Left ventricle myocardium inferior (tissue), 1 donor: ENCODE measurements around the gene KIF18B. TPM values are rescaled to one million over a fixed set of nuclear protein-coding genes. Genes with fewer than 3 reads are reported as not detected.

Source experiments
- DNase-seq: peaks from one replicate; pipeline ENCODE4 v3.0.0-alpha.2; 2020
- H3K27ac ChIP-seq: fragments of 200-600 bp; replicated peaks from 2 replicates; pipeline ENCODE4 v1.8.0; 2021
- H3K27me3 ChIP-seq: fragments of 200-600 bp; 2 replicates; pipeline ENCODE4 v1.8.0; 2021; ENCODE audit warnings: low read depth
- H3K36me3 ChIP-seq: fragments of 200-600 bp; 2 replicates; pipeline ENCODE4 v1.8.0; 2021
- H3K4me1 ChIP-seq: fragments of 200-600 bp; 2 replicates; pipeline ENCODE4 v1.8.0; 2021
- H3K4me3 ChIP-seq: fragments of 200-600 bp; 2 replicates; pipeline ENCODE4 v1.8.0; 2021; ENCODE audit warnings: mild to moderate bottlenecking, moderate library complexity
- H3K9me3 ChIP-seq: fragments of 200-600 bp; replicated peaks from 2 replicates; pipeline ENCODE4 v1.8.0; 2021
- intact Hi-C: fragments of 100-400 bp; cut with micrococcal nuclease; formaldehyde crosslinking; loops from one replicate; pipeline ENCODE4 v1.11.0; 2022
- total RNA-seq: library from RNA; stranded (reverse); fragmentation: NEBNext Ultra II Directional; extraction: Animal tissue kit (Norgen Biotek cat#: 25700); gene quantifications from one replicate; pipeline ENCODE4 v1.2.1, GENCODE V29; 2021
- TF ChIP-seq, protein P1 (sequence below): fragments of 200-600 bp; IDR thresholded peaks from 2 replicates; pipeline ENCODE4 v1.8.0; 2021; ENCODE audit warnings: antibody characterized with exemption, mild to moderate bottlenecking, borderline replicate concordance
- donor health status: DM: no; HTN: yes; CAD: no; lungs with severe emphysema.

KIF18B gene
- total RNA-seq, 1 donor from 2014 or later: 0.49 TPM

DNA sequence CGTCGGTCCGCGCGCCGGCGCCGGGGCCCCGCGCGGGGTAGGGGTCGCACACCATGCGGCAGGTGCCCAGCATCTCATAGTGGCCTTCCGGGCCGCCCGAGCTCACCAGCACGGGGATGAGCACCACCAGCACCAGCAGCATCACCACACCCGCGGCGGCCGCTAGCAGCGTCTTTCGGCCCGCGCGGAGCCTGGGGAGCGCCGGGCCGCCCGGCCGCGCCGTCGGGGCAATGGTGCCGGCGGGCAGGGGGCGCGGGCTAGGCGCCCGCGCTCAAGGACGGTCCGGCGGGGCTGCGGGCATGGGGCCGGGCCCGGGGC, 20.3 kb upstream of the KIF18B start:
- peak overlapping the region; percentile 51 for H3K4me3 ChIP-seq

DNA sequence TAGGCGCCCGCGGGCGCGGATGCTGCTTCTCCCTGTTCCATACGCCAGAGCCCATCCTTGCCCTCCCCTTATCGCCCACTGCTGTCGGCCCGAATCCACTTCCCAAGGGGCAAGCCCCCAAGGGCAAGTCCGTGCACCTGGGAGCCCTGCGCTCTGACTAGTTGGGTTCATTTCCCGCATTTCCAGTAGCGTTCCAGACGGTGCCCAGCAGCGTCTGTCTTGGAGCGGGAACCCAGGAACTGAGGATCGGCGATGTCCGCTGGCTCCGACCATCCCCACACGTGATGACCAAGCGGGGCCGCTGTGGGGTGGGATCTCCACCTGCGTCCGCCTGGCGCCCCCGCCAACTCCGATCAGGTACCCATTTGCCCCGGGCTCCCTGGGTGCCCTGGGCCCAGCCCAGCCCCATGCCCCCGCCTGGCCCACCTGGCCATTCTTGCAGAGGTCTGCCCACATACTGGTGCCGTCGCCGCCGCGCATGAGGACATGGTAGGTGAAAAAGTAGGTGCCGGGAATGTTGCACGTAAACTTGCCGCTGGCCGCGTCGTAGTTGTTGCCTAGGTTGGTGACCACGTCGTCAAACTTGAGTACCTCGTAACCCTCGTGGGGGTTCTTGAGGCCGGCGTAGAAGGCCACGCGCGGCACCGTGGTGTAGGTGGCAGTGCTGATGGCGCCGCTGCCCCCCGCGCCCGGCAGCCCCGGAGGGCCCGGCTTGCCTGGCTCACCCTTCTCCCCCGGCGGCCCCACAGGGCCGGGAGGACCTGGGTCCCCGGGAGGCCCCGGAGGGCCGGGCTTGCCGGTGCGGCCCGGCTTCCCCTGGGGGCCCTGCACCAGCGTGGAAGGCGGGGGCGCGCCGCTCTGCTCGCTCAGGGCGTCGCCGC, 19.7 kb upstream of the KIF18B start:
- DNase-seq: no peak
- peaks cover 79% of the 10 kb centered on the region for H3K27me3 ChIP-seq

More for the DNA sequence above, 20.3 kb upstream of the KIF18B start:
- no peaks in the 10 kb centered on the region for H3K9me3 ChIP-seq
- no peaks in the 10 kb centered on the region for H3K36me3 ChIP-seq
- no peak overlapping the region for H3K27ac ChIP-seq
- peaks cover 79% of the 10 kb centered on the region for H3K27me3 ChIP-seq
- H3K4me1 ChIP-seq: peaks cover 36% of the 10 kb centered on the region
- intact Hi-C loops: no loop called here
- DNase-seq: no peak
- TF ChIP-seq, protein P1, sequence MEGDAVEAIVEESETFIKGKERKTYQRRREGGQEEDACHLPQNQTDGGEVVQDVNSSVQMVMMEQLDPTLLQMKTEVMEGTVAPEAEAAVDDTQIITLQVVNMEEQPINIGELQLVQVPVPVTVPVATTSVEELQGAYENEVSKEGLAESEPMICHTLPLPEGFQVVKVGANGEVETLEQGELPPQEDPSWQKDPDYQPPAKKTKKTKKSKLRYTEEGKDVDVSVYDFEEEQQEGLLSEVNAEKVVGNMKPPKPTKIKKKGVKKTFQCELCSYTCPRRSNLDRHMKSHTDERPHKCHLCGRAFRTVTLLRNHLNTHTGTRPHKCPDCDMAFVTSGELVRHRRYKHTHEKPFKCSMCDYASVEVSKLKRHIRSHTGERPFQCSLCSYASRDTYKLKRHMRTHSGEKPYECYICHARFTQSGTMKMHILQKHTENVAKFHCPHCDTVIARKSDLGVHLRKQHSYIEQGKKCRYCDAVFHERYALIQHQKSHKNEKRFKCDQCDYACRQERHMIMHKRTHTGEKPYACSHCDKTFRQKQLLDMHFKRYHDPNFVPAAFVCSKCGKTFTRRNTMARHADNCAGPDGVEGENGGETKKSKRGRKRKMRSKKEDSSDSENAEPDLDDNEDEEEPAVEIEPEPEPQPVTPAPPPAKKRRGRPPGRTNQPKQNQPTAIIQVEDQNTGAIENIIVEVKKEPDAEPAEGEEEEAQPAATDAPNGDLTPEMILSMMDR: no peak

DNA sequence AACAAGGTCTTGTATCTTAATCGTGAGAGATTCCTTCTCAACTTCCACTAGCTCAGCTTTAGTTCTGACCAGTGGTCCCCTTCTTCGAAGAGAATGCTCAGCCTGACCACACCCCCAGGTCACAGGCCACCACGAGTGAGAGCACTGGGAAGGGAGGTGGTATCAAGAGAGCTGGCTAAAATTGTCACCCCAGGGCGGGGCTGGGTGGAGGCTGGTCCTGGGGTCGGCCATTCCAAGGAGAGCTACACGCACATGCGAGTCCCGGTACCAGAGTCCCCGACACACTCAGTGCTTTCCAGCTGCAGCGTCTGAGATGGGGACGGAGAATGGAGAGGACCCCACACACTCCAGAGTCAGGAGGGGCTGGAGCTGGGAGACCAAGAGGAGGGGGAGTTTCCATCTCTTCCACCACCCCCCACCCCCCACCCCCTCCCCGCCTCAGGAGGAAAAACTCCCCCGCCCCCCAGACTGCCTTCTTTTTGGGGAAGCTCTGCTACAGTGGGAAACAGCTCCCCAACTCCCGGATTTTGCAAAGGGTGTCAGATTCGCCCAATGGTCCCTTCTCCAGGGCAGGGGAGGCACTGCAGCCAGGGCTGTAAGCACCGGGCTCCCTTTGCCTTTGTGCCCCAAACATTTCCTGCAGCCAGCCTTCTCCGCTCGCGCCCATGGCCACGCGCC, 18.9 kb upstream of the KIF18B start:
- H3K27me3 ChIP-seq: peaks cover 83% of the 10 kb centered on the region

More for the DNA sequence above, 19.7 kb upstream of the KIF18B start:
- Histone ChIP-seq H3K27ac (no peak overlapping the region), H3K4me3 (peak overlapping the region; percentile 51), H3K4me1 (peaks cover 36% of the 10 kb centered on the region), H3K36me3 (no peaks in the 10 kb centered on the region), H3K9me3 (no peaks in the 10 kb centered on the region)
- intact Hi-C loops: no loop called here
- TF ChIP-seq, protein P1: no peak

DNA sequence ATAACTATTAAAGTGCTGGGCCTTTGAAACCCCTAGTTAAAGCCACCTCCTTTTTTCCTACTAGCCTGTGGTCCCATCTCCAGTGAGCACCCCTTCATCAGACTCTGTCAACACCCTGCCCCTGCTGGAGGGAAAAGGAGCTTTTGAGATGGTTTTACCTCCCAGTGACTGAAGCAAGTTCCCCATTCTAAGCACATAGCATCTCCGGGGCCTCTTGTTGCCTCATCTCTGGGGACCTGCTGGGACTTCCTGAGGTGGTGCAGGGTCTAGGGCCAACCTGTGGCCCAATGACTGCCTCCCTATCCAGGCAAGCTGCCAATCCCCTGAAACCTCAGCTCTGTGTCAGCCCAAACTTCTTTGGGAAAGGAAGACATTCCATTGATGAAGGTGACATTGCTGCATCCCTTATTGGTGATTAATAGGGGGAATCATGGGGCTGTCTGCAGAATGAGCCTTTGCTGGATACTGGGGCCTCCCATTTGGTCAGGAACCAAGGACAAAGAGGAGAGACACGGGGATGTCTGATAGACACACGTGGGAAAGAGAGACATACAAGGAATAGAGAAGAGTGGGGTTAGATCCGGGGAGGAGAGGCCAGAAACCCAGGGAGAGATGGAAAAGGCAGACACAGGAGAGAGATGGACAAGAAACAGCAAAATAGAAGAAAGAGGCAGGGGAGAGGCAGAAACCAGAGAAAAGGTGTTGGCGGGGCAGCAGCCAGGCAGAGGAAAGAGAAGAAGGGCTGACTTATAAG, 18.1 kb upstream of the KIF18B start:
- no peak overlapping the region for H3K4me3 ChIP-seq
- TF ChIP-seq, protein P1: no peak
- no peak for DNase-seq
- H3K9me3 ChIP-seq: no peaks in the 10 kb centered on the region
- no peaks in the 10 kb centered on the region for H3K36me3 ChIP-seq
- intact Hi-C loops: no loop called here
- H3K27me3 ChIP-seq: peaks cover 88% of the 10 kb centered on the region
- no peak overlapping the region for H3K27ac ChIP-seq
- H3K4me1 ChIP-seq: peaks cover 35% of the 10 kb centered on the region

More for the DNA sequence above, 18.9 kb upstream of the KIF18B start:
- intact Hi-C loops: no loop called here
- no peak overlapping the region for H3K27ac ChIP-seq
- no peaks in the 10 kb centered on the region for H3K36me3 ChIP-seq
- H3K9me3 ChIP-seq: no peaks in the 10 kb centered on the region
- no peak for DNase-seq
- TF ChIP-seq, protein P1: no peak
- H3K4me1 ChIP-seq: peaks cover 36% of the 10 kb centered on the region
- H3K4me3 ChIP-seq: peak overlapping the region; percentile 51

DNA sequence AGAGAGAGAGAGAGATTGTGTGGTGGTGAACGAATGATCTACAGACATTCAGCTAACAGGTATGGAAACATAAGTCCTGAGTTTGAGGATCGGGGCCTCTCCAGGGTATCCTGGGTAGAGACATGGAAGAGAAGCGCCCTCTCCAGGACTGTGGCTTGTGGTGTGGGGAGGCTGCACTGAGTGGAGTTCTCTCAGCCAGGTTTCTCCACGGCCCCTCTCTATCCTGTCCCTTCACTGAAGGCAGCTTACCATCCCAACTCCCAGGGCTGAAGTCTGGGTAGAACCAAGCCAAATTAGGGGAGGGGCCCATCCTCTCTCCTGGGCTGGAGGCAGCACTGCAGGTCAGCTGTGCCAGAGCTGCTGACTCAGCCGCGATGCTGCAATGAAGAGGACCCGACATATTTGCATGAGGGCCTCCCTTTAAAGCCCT, 14.4 kb upstream of the KIF18B start:
- no peaks in the 10 kb centered on the region for H3K36me3 ChIP-seq
- TF ChIP-seq, protein P1: no peak
- intact Hi-C loops: no loop called here
- H3K27me3 ChIP-seq: peaks cover 92% of the 10 kb centered on the region
- no peaks in the 10 kb centered on the region for H3K9me3 ChIP-seq
- DNase-seq: no peak
- H3K4me3 ChIP-seq: no peak overlapping the region
- no peak overlapping the region for H3K27ac ChIP-seq
- peaks cover 2% of the 10 kb centered on the region for H3K4me1 ChIP-seq
